Liver (tissue), 9 donors: Measurements from ENCODE around the gene TARM1. TPM values are rescaled to one million over a fixed set of nuclear protein-coding genes. Genes with fewer than 3 reads are reported as not detected.

Experiments
- DNase-seq: peaks from one replicate; pipeline ENCODE4 v3.0.0-alpha.2; 2017; ENCODE audit warnings: low spot score
- H3K27ac ChIP-seq, 2 donors: one replicate each; pipeline ENCODE4 v1.7.0; 2013; ENCODE audit warnings: inconsistent platforms in 2 of 2, low read length in 2 of 2, control low read depth in 1 of 2, low read depth in 1 of 2, mild to moderate bottlenecking in 1 of 2
- H3K27me3 ChIP-seq, 4 donors: one replicate each; pipeline versions ENCODE4 v1.6.1 to v1.7.0; 2013; ENCODE audit warnings: low read length in 3 of 4, inconsistent platforms in 1 of 4, mild to moderate bottlenecking in 1 of 4, moderate library complexity in 1 of 4; ENCODE audit not compliant: control insufficient read depth in 4 of 4, insufficient read depth in 4 of 4
- H3K36me3 ChIP-seq, 4 donors: one replicate each; pipeline versions ENCODE4 v1.6.1 to v1.7.0; 2013; ENCODE audit warnings: low read length in 3 of 4, mild to moderate bottlenecking in 3 of 4, low read depth in 1 of 4, moderate library complexity in 1 of 4; ENCODE audit not compliant: control insufficient read depth in 4 of 4, insufficient read depth in 3 of 4
- H3K4me1 ChIP-seq, 4 donors: one replicate each; pipeline versions ENCODE4 v1.6.1 to v1.7.0; 2013; ENCODE audit warnings: low read length in 3 of 4, mild to moderate bottlenecking in 3 of 4, moderate library complexity in 1 of 4; ENCODE audit not compliant: control insufficient read depth in 4 of 4, insufficient read depth in 4 of 4
- H3K4me3 ChIP-seq, 3 donors: one replicate each; pipeline versions ENCODE4 v1.6.1 to v1.7.0; 2013; ENCODE audit warnings: low read length in 3 of 3, control low read depth in 1 of 3, low read depth in 1 of 3, mild to moderate bottlenecking in 1 of 3
- H3K9ac ChIP-seq, 2 donors: one replicate each; pipeline ENCODE4 v1.7.0; 2013; ENCODE audit warnings: low read length in 2 of 2, mild to moderate bottlenecking in 2 of 2, moderate library complexity in 2 of 2, control low read depth in 1 of 2, low read depth in 1 of 2
- H3K9me3 ChIP-seq, 4 donors: one replicate each; pipeline versions ENCODE4 v1.6.1 to v1.7.0; 2013; ENCODE audit warnings: low read length in 3 of 4; ENCODE audit not compliant: control insufficient read depth in 4 of 4
- EGR1 ChIP-seq, 2 donors: IDR thresholded peaks; 2 replicates each; pipeline ENCODE4 v1.6.1; 2016 to 2018; ENCODE audit warnings: antibody characterized with exemption in 2 of 2, low read depth in 2 of 2
- FOXA1 ChIP-seq: IDR thresholded peaks from 2 replicates; pipeline ENCODE4 v1.6.1; 2016; ENCODE audit warnings: antibody characterized with exemption
- FOXA2 ChIP-seq: IDR thresholded peaks from 2 replicates; pipeline ENCODE4 v1.6.1; 2016; ENCODE audit warnings: antibody characterized with exemption
- GABPA ChIP-seq, 2 donors: IDR thresholded peaks in 1 of 2; conservative IDR thresholded peaks in 1 of 2; 2 replicates each; pipeline ENCODE4 v1.6.1; 2016; ENCODE audit warnings: antibody characterized with exemption in 2 of 2, mild to moderate bottlenecking in 1 of 2, moderate library complexity in 1 of 2
- HNF4A ChIP-seq, 2 donors: conservative IDR thresholded peaks; 2 replicates each; pipeline ENCODE4 v1.6.1; 2016; ENCODE audit warnings: antibody characterized with exemption in 2 of 2, mild to moderate bottlenecking in 2 of 2
- HNF4G ChIP-seq: IDR thresholded peaks from 2 replicates; pipeline ENCODE4 v1.6.1; 2016; ENCODE audit warnings: antibody characterized with exemption
- RAD21 ChIP-seq, 2 donors: IDR thresholded peaks; 2 replicates each; pipeline ENCODE4 v1.6.1; 2016; ENCODE audit warnings: antibody characterized with exemption in 2 of 2, mild to moderate bottlenecking in 2 of 2
- SP1 ChIP-seq: IDR thresholded peaks from 2 replicates; pipeline ENCODE4 v1.6.1; 2018; ENCODE audit warnings: antibody characterized with exemption, mild to moderate bottlenecking
- WGBS: extraction: QIAGEN DNeasy Blood & Tissue Kit; methylation state at CpG from one replicate; pipeline ENCODE4 v1.1.7; 2013; 5-methylcytosine and 5-hydroxymethylcytosine counted together
- polyA plus RNA-seq, 2 donors: library from polyadenylated mRNA; stranded (reverse) in 1 of 2; unstranded in 1 of 2; fragments of 200-250 nt in 1 of 2; fragments of >200 nt in 1 of 2; fragmentation: Nextera tagmentation in 1 of 2; extraction: Ambion mirVana in 1 of 2; gene quantifications; one replicate each; pipeline versions ENCODE4 v1.2.1 to v1.2.3, GENCODE V29; 2013 to 2015
- total RNA-seq, 2 donors: library from RNA; depleted of rRNA; stranded (reverse); fragments of >200 nt; gene quantifications; one replicate each; pipeline ENCODE4 v1.2.3, GENCODE V29; 2014
- TF ChIP-seq, protein P1 (sequence below): IDR thresholded peaks from 2 replicates; pipeline ENCODE4 v1.6.1; 2016; ENCODE audit warnings: antibody characterized with exemption, mild to moderate bottlenecking
- TF ChIP-seq, protein P2 (sequence below): IDR thresholded peaks from 2 replicates; pipeline ENCODE4 v1.6.1; 2016; ENCODE audit warnings: antibody characterized with exemption
- donor health status: healthy.
- donor health status: healthy.
- donor health status: healthy.
- donor health status: healthy.
- donor health status: healthy.

TARM1 gene
- total and polyA plus RNA-seq, 4 donors = not detected

DNA sequence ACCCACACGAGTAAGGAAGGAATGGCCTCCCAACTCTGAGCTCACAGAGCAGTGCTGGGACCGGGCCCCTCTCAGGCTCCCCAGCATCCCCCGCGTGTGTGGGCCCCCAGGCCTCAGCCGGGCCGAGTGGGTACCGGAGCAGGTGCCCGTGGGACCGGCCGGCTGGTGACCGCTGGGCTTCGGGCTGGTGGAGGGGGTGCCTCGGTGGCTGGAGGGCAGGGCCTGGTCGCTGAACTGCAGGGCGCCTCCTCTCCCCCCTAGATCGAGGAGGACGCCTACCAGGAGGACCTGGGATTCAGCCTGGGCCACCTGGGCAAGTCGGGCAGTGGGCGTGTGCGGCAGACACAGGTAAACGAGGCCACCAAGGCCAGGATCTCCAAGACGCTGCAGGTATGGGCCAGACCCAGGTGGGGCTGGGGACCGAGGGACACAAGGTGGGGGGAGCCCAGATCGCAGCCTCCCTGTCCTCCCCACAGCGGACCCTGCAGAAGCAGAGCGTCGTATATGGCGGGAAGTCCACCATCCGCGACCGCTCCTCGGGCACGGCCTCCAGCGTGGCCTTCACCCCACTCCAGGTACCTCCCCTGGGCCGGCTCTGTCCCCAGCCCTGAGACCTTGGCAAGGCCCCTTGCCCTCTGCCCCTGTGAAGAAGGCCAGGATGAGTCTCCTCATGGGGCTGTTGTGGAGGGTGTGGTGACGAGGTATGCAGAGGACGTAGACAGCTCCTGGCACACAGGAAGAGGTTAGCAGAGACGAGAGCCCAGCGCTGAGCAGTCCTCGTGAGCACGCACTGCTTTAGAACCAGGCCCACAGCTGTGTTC lies 47.8 kb upstream of the TARM1 start:
- WGBS = 96% methylated on average over 41 of the region's 41 CpGs
- no peak for DNase-seq
- Histone ChIP-seq H3K4me1 (no peaks in the 10 kb centered on the region), H3K27ac (no peak overlapping the region), H3K27me3 (no peaks in the 10 kb centered on the region), H3K9me3 (no peaks in the 10 kb centered on the region), H3K4me3 (no peak overlapping the region), H3K9ac (no peak overlapping the region), H3K36me3 (peaks cover 7 to 71% (median 30%) of the 10 kb centered on the region in 4 donors)
- TF ChIP-seq SP1 (no peak), FOXA2 (no peak), RAD21 (IDR thresholded peaks at IDR 0.05) (no peak), HNF4G (no peak), EGR1 (IDR thresholded peaks at IDR 0.05; ENCODE audit: low read depth in 2 of 2) (no peak), FOXA1 (no peak)
- TF ChIP-seq, protein P1, sequence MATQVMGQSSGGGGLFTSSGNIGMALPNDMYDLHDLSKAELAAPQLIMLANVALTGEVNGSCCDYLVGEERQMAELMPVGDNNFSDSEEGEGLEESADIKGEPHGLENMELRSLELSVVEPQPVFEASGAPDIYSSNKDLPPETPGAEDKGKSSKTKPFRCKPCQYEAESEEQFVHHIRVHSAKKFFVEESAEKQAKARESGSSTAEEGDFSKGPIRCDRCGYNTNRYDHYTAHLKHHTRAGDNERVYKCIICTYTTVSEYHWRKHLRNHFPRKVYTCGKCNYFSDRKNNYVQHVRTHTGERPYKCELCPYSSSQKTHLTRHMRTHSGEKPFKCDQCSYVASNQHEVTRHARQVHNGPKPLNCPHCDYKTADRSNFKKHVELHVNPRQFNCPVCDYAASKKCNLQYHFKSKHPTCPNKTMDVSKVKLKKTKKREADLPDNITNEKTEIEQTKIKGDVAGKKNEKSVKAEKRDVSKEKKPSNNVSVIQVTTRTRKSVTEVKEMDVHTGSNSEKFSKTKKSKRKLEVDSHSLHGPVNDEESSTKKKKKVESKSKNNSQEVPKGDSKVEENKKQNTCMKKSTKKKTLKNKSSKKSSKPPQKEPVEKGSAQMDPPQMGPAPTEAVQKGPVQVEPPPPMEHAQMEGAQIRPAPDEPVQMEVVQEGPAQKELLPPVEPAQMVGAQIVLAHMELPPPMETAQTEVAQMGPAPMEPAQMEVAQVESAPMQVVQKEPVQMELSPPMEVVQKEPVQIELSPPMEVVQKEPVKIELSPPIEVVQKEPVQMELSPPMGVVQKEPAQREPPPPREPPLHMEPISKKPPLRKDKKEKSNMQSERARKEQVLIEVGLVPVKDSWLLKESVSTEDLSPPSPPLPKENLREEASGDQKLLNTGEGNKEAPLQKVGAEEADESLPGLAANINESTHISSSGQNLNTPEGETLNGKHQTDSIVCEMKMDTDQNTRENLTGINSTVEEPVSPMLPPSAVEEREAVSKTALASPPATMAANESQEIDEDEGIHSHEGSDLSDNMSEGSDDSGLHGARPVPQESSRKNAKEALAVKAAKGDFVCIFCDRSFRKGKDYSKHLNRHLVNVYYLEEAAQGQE = no peak
- TF ChIP-seq, protein P2, sequence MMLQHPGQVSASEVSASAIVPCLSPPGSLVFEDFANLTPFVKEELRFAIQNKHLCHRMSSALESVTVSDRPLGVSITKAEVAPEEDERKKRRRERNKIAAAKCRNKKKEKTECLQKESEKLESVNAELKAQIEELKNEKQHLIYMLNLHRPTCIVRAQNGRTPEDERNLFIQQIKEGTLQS = no peak

DNA sequence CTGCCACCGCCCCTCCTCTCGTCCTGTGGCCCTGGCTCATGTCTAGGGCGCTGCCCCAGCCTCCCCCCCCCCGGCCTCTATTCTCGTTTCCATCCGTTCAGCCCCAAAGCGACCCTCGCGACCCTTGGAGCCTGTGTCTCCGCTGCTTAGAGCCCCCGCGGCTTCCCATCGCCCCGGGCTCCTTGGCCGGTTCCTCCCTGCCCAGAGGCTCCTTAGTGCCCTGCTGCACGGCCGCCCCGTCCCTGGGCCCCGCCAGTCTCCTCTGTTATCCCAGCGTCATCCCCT lies 47.2 kb upstream of the TARM1 start:
- Histone ChIP-seq H3K4me1 (no peaks in the 10 kb centered on the region), H3K9me3 (no peaks in the 10 kb centered on the region), H3K36me3 (peaks cover 7 to 77% (median 33%) of the 10 kb centered on the region in 4 donors), H3K27ac (no peak overlapping the region), H3K4me3 (no peak overlapping the region), H3K9ac (no peak overlapping the region), H3K27me3 (no peaks in the 10 kb centered on the region)
- 92% methylated on average over 20 of the region's 20 CpGs for WGBS
- DNase-seq = no peak
- TF ChIP-seq FOXA1 (no peak), HNF4A (conservative IDR thresholded peaks at IDR 0.05) (no peak), GABPA (IDR thresholded peaks at IDR 0.05 in 1 of 2, conservative IDR thresholded peaks at IDR 0.05 in 1 of 2) (no peak)

DNA sequence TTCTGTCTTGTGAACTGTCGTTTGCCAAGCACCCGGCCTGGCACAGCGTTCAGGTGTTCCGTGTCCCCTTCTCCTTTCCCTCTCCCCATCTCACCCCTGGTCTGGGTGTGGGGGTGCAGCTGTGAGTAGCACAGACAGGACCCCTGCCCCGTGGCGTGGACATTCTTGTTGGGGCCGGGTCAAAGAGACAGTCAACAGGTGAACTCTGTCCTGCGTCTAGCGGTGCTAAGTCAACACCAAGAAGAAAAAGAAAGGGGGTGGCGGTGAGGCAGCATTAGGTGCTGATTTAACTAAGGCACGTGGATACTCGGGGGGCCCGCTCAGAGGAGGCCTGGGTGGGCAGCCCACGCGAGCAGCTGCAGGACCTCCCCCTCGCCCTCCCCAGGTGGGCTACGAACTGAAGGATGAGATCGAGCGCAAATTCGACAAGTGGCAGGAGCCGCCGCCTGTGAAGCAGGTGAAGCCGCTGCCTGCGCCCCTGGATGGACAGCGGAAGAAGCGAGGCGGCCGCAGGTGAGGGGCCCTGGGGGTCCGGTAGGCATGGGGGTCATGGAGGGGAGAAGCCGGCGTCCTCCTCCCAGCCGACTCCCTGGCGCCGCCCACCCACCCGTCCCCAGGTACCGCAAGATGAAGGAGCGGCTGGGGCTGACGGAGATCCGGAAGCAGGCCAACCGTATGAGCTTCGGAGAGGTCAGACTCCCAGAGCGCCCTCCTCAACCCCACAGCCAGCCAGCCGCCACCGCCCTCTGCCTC lies 46.7 kb upstream of the TARM1 start:
- 92% methylated on average over 44 of the region's 44 CpGs for WGBS

More for the DNA sequence above, 46.7 kb upstream of the TARM1 start:
- DNase-seq = no peak
- Histone ChIP-seq H3K9ac (no peak overlapping the region), H3K27me3 (no peaks in the 10 kb centered on the region), H3K9me3 (no peaks in the 10 kb centered on the region), H3K4me3 (no peak overlapping the region), H3K27ac (no peak overlapping the region), H3K36me3 (peaks cover 7 to 82% (median 36%) of the 10 kb centered on the region in 4 donors), H3K4me1 (no peaks in the 10 kb centered on the region)
- TF ChIP-seq EGR1 (IDR thresholded peaks at IDR 0.05; ENCODE audit: low read depth in 2 of 2) = no peak
- TF ChIP-seq, protein P2 = no peak
